NK-92 (cell line): ENCODE measurements around the gene HLCS.

Experiments used
- DNase-seq: peaks from one replicate; lab custom pipeline; 2025; ENCODE audit not compliant: unreplicated experiment; lab: John Stamatoyannopoulos, UW

HLCS gene

GRCh38 chr21:36706951-36707762, 259.3 kb downstream of the HLCS start:
- DNase-seq = no peak

- DNase-seq = no peak
Measured at GRCh38 chr21:36706482-36706852, 260.0 kb downstream of the HLCS start.

GRCh38 chr21:36705679-36706481, 260.6 kb downstream of the HLCS start:
- DNase-seq = no peak

GRCh38 chr21:36704958-36705678, 261.4 kb downstream of the HLCS start:
- DNase-seq = no peak

GRCh38 chr21:36704281-36704957, 262.1 kb downstream of the HLCS start:
- no peak for DNase-seq

GRCh38 chr21:36703626-36704280, 262.7 kb downstream of the HLCS start:
- no peak for DNase-seq

GRCh38 chr21:36703123-36703522, 263.3 kb downstream of the HLCS start:
- no peak for DNase-seq

GRCh38 chr21:36702622-36702968, 263.9 kb downstream of the HLCS start:
- no peak for DNase-seq

GRCh38 chr21:36701756-36702621, 264.5 kb downstream of the HLCS start:
- DNase-seq = no peak

GRCh38 chr21:36700971-36701755, 265.3 kb downstream of the HLCS start:
- no peak for DNase-seq
